ENCODE measurements around the gene LRRC43. TPM values are rescaled to one million over a fixed set of nuclear protein-coding genes. Genes with fewer than 3 reads are reported as not detected.

LRRC43 gene
- total RNA-seq, 1 experiment from 2014 or later, result 0.46 TPM

GRCh38 chr12:122232691-122233090 is 49.8 kb downstream of the LRRC43 start:
- no peak overlapping the region for H4K91ac ChIP-seq (ENCODE audit: insufficient read length, low read depth, low read length)
- no peak overlapping the region for H3T11ph ChIP-seq (ENCODE audit: low read length)
- H3K4me1 Mint-ChIP-seq, result no peaks in the 10 kb centered on the region
- H3K14ac ChIP-seq (ENCODE audit: insufficient read depth, low read length), result no peak overlapping the region
- H2BK20ac ChIP-seq (ENCODE audit: low read depth, low read length, poor library complexity, severe bottlenecking), result no peak overlapping the region
- WGBS (ENCODE audit: extremely low coverage, insufficient read length, low lambda C conversion rate), result no CpG with 5 or more reads among the region's 10 CpGs
- no peak overlapping the region for H3K18ac ChIP-seq (ENCODE audit: insufficient read length, low read depth, low read length)
- H2BK120ac ChIP-seq (ENCODE audit: low read depth, low read length, poor library complexity, severe bottlenecking), result no peak overlapping the region
- no peak overlapping the region for H2BK12ac ChIP-seq (ENCODE audit: insufficient read length, low read depth, low read length)
- H4K8ac ChIP-seq (replicated peaks; ENCODE audit: insufficient read length, low read depth, low read length), result no peak overlapping the region
- H3K27me3 Mint-ChIP-seq (ENCODE audit: low read depth), result no peaks in the 10 kb centered on the region; the same call in 1 of the 2 replicates
- H3K9me3 ChIP-seq (ENCODE audit: control insufficient read depth, low read depth, low read length), result no peaks in the 10 kb centered on the region
- no peak overlapping the region for H2BK5ac ChIP-seq (ENCODE audit: insufficient read length, low read length)
- no peak overlapping the region for H2AK5ac ChIP-seq (ENCODE audit: insufficient read length, low read length)
- no peak overlapping the region for H3K23ac ChIP-seq (ENCODE audit: insufficient read length, low read depth, low read length)
- no peaks in the 10 kb centered on the region; a peak in 1 of 5 replicates for H3K9me3 Mint-ChIP-seq
- no peak overlapping the region for H3K27ac ChIP-seq (ENCODE audit: insufficient read length, low read depth, low read length)
- no peaks in the 10 kb centered on the region for H3K4me1 ChIP-seq (ENCODE audit: insufficient read depth, low read length)
- no peaks in the 10 kb centered on the region for H4K20me1 ChIP-seq (ENCODE audit: control insufficient read depth, insufficient read depth, insufficient read length)
- no peak overlapping the region for H2AFZ ChIP-seq (ENCODE audit: low read length)
- no peak overlapping the region for H3K27ac Mint-ChIP-seq
- H3K36me3 Mint-ChIP-seq (ENCODE audit: insufficient read depth in 1 of 3, low read depth in 3 of 3), result peaks cover 6 to 41% (median 22%) of the 10 kb centered on the region in 3 experiments
- no peak for TF ChIP-seq CTCF (conservative IDR thresholded peaks at IDR 0.05)
- H4K5ac ChIP-seq (ENCODE audit: insufficient read length, low read depth, low read length), result no peak overlapping the region
- no peak overlapping the region for H3K4me2 ChIP-seq (ENCODE audit: insufficient read depth, insufficient read length, low read length)
- H2BK15ac ChIP-seq (ENCODE audit: low read depth, low read length), result no peak overlapping the region
- H3K56ac ChIP-seq (ENCODE audit: insufficient read length, low read depth, low read length), result no peak overlapping the region
- H3K23me2 ChIP-seq (ENCODE audit: insufficient read length, low read depth, low read length, poor library complexity, severe bottlenecking), result no peaks in the 10 kb centered on the region
- H3K27me3 ChIP-seq (ENCODE audit: insufficient read depth, low read length), result no peaks in the 10 kb centered on the region
- no peak overlapping the region for H3K9ac ChIP-seq (ENCODE audit: extremely low read depth, insufficient read length, low read length)
- H3K79me1 ChIP-seq (ENCODE audit: insufficient read depth, low read depth, low read length, poor library complexity, severe bottlenecking), result no peaks in the 10 kb centered on the region
- H3K4me3 Mint-ChIP-seq, result no peak overlapping the region
- no peaks in the 10 kb centered on the region for H3K79me2 ChIP-seq (ENCODE audit: insufficient read depth, low read length)
- H3K4ac ChIP-seq (ENCODE audit: low read depth, low read length), result no peak overlapping the region
- DNase-seq, result no peak
